Measurements from ENCODE around the gene RAB4A. TPM values are rescaled to one million over a fixed set of nuclear protein-coding genes. Genes with fewer than 3 reads are reported as not detected.

RAB4A gene
- total and polyA plus RNA-seq, 9 of the 15 experiments (the other 6 are each of a cell fraction or from before 2014, with no cell fraction given) = 8.3 to 61.0 (median 26.7) TPM

DNA sequence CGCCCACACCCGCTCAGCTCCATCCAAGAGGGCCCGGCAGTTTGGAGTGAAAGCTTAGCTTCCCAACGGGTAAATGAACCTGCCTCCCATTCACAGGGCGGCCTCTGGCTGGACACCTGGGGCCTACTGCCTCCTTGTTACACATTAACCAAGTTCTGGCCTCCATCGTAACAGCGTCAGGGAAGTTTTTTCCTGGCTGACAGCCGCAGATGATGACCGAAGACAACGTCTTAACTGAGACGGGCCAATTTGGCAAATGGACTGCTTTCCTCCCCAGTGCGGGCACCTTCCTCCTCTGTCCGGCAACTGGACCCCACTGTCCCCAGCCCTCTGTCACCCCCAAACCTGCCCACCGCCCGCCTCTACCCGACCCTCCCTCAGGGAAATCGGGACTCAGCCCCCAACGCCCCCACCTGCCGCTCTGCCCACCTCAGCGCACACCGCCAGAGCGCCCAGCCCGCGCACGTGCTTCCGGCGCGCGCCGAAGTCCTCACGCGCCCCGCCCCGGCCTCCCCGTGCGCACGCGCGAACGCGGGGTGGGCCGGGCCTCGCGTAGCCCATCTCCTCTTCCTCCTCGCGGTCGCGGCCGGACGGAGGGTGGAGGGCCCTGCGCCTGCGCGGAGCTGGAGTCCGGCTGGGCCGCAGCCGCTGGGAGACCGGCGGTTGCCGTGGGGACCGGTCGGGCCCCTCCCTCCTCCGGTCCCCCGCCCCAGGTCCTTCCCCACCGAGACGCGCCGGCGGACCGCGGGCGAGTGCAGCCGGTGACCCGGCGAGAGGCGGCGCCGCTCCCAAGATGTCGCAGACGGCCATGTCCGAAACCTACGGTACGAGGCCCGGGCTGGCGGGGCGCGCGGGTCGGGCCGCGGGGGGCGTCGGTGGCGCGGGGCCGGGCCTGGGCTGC, at the start of gene RAB4A (continued):
- TF ChIP-seq MTA1 (IDR thresholded peaks at IDR 0.05; ENCODE audit: borderline replicate concordance) (no peak), C11orf30 (IDR thresholded peaks at IDR 0.05; ENCODE audit: low read depth) (no peak), ZNF561 (CRISPR knock-in tag; conservative IDR thresholded peaks at IDR 0.05) (no peak), XRCC4 (IDR thresholded peaks at IDR 0.05; ENCODE audit: extremely low read depth, insufficient read depth, insufficient read length) (no peak), HDAC3 (IDR thresholded peaks at IDR 0.05; ENCODE audit: borderline replicate concordance, partially characterized antibody) (no peak), ZNF140 (CRISPR knock-in tag; IDR thresholded peaks at IDR 0.05) (no peak), SAP30 (IDR thresholded peaks at IDR 0.05; ENCODE audit: borderline replicate concordance, insufficient read depth, low read depth, low read length, poor library complexity, severe bottlenecking) (peak; percentile 73), ETV6 (IDR thresholded peaks at IDR 0.05; ENCODE audit: borderline replicate concordance in 1 of 2, low read depth in 2 of 2, low read length in 1 of 2) (no peak), ETV6 (CRISPR knock-in tag; IDR thresholded peaks at IDR 0.05; ENCODE audit: borderline replicate concordance) (no peak), CBX2 (IDR thresholded peaks at IDR 0.05; ENCODE audit: insufficient read depth, low read length, poor library complexity, severe bottlenecking) (no peak), SRF (CRISPR knock-in tag; IDR thresholded peaks at IDR 0.05) (no peak), MBD1 (CRISPR knock-in tag; IDR thresholded peaks at IDR 0.05) (no peak), ARID1B (IDR thresholded peaks at IDR 0.05) (no peak), MEF2A (IDR thresholded peaks at IDR 0.05; ENCODE audit: control insufficient read depth, low read depth, low read length) (no peak), ZNF3 (CRISPR knock-in tag; IDR thresholded peaks at IDR 0.05) (no peak), CCAR2 (IDR thresholded peaks at IDR 0.05; ENCODE audit: low read depth, low read length) (no peak)
- TF ChIP-seq, protein P1, sequence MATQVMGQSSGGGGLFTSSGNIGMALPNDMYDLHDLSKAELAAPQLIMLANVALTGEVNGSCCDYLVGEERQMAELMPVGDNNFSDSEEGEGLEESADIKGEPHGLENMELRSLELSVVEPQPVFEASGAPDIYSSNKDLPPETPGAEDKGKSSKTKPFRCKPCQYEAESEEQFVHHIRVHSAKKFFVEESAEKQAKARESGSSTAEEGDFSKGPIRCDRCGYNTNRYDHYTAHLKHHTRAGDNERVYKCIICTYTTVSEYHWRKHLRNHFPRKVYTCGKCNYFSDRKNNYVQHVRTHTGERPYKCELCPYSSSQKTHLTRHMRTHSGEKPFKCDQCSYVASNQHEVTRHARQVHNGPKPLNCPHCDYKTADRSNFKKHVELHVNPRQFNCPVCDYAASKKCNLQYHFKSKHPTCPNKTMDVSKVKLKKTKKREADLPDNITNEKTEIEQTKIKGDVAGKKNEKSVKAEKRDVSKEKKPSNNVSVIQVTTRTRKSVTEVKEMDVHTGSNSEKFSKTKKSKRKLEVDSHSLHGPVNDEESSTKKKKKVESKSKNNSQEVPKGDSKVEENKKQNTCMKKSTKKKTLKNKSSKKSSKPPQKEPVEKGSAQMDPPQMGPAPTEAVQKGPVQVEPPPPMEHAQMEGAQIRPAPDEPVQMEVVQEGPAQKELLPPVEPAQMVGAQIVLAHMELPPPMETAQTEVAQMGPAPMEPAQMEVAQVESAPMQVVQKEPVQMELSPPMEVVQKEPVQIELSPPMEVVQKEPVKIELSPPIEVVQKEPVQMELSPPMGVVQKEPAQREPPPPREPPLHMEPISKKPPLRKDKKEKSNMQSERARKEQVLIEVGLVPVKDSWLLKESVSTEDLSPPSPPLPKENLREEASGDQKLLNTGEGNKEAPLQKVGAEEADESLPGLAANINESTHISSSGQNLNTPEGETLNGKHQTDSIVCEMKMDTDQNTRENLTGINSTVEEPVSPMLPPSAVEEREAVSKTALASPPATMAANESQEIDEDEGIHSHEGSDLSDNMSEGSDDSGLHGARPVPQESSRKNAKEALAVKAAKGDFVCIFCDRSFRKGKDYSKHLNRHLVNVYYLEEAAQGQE (IDR thresholded peaks at IDR 0.05; ENCODE audit: borderline replicate concordance) = no peak; the same call in none of the 2 replicates
- TF ChIP-seq, protein P1 (CRISPR knock-in tag; IDR thresholded peaks at IDR 0.05; ENCODE audit: low read depth) = peak; percentile 75; the same call in 1 of the 2 replicates
